ENCODE results near the gene FER. TPM values are rescaled to one million over a fixed set of nuclear protein-coding genes. Genes with fewer than 3 reads are reported as not detected.

FER gene
- total RNA-seq, 1 experiment from 2014 or later, result 19.4 TPM

- H2AFZ ChIP-seq (ENCODE audit: low read length), result no peak overlapping the region
- BruUV-seq (replicated peaks), result no TSS peak
- H3K9me3 ChIP-seq (ENCODE audit: low read length), result no peaks in the 10 kb centered on the region
- CTCF ChIA-PET, result no interaction called here
- H3K9ac ChIP-seq (ENCODE audit: low read length), result no peak overlapping the region
- no peaks in the 10 kb centered on the region for H3K27me3 ChIP-seq (ENCODE audit: low read length)
- H4K20me1 ChIP-seq (ENCODE audit: low read length), result no peaks in the 10 kb centered on the region
- no peak for TF ChIP-seq CTCF (conservative IDR thresholded peaks at IDR 0.05; ENCODE audit: low read depth, low read length)
- no peak for TF ChIP-seq EZH2phosphoT487 (IDR thresholded peaks at IDR 0.05; ENCODE audit: borderline replicate concordance, low read length)
- TF ChIP-seq EZH2 (IDR thresholded peaks at IDR 0.05; ENCODE audit: low read length, unreplicated experiment), result no peak
- no peak overlapping the region for H3K27ac ChIP-seq (ENCODE audit: low read length)
- H3K36me3 ChIP-seq (ENCODE audit: low read depth, low read length), result no peaks in the 10 kb centered on the region
- POLR2A ChIA-PET (ENCODE audit: unreplicated experiment), result no interaction called here
- H3K79me2 ChIP-seq (ENCODE audit: low read length), result no peaks in the 10 kb centered on the region
- H3F3A ChIP-seq (ENCODE audit: low read length, unreplicated experiment), result no peaks in the 10 kb centered on the region
- intact Hi-C loops (cut with micrococcal nuclease), result no loop called here
- no peak overlapping the region for H3K4me3 ChIP-seq (ENCODE audit: low read length)
- H3K4me1 ChIP-seq (ENCODE audit: insufficient read depth, low read length), result no peaks in the 10 kb centered on the region
- H3K9me2 ChIP-seq (replicated peaks; ENCODE audit: low read length), result no peaks in the 10 kb centered on the region
- ATAC-seq (peak; percentile 66), DNase-seq (peak; percentile 4)
- no peak overlapping the region for H3K4me2 ChIP-seq (ENCODE audit: low read length)
Observed at GRCh38 chr5:109005297-109006009, 257.8 kb downstream of the FER start.

GRCh38 chr5:109006129-109006528 lies 258.4 kb downstream of the FER start:
- ChIA-PET POLR2A (ENCODE audit: unreplicated experiment) (no interaction called here), CTCF (no interaction called here)
- H3K36me3 ChIP-seq (ENCODE audit: low read depth, low read length), result no peaks in the 10 kb centered on the region
- no peak overlapping the region for H2AFZ ChIP-seq (ENCODE audit: low read length)
- no peak for DNase-seq
- no peaks in the 10 kb centered on the region for H3K27me3 ChIP-seq (ENCODE audit: low read length)
- no peak overlapping the region for H3K4me2 ChIP-seq (ENCODE audit: low read length)
- BruUV-seq (replicated peaks), result no TSS peak
- ATAC-seq, result no peak
- H3K4me3 ChIP-seq (ENCODE audit: low read length), result no peak overlapping the region
- no peaks in the 10 kb centered on the region for H3F3A ChIP-seq (ENCODE audit: low read length, unreplicated experiment)
- TF ChIP-seq EZH2 (IDR thresholded peaks at IDR 0.05; ENCODE audit: low read length, unreplicated experiment) (no peak), EZH2phosphoT487 (IDR thresholded peaks at IDR 0.05; ENCODE audit: borderline replicate concordance, low read length) (no peak), CTCF (conservative IDR thresholded peaks at IDR 0.05; ENCODE audit: low read depth, low read length) (no peak)
- intact Hi-C loops (cut with micrococcal nuclease), result no loop called here
- H3K9me2 ChIP-seq (replicated peaks; ENCODE audit: low read length), result no peaks in the 10 kb centered on the region
- no peaks in the 10 kb centered on the region for H4K20me1 ChIP-seq (ENCODE audit: low read length)
- H3K79me2 ChIP-seq (ENCODE audit: low read length), result no peaks in the 10 kb centered on the region
- H3K9ac ChIP-seq (ENCODE audit: low read length), result no peak overlapping the region
- H3K27ac ChIP-seq (ENCODE audit: low read length), result no peak overlapping the region
- H3K9me3 ChIP-seq (ENCODE audit: low read length), result no peaks in the 10 kb centered on the region
- no peaks in the 10 kb centered on the region for H3K4me1 ChIP-seq (ENCODE audit: insufficient read depth, low read length)

GRCh38 chr5:109016300-109016699 lies 268.6 kb downstream of the FER start:
- Histone ChIP-seq H3K79me2 (ENCODE audit: low read length) (no peaks in the 10 kb centered on the region), H3K9ac (ENCODE audit: low read length) (no peak overlapping the region), H3K4me2 (ENCODE audit: low read length) (no peak overlapping the region), H2AFZ (ENCODE audit: low read length) (no peak overlapping the region), H3K36me3 (ENCODE audit: low read depth, low read length) (no peaks in the 10 kb centered on the region), H3K4me1 (ENCODE audit: insufficient read depth, low read length) (peaks cover 8% of the 10 kb centered on the region; the same call in 1 of the 2 replicates), H3K27ac (ENCODE audit: low read length) (no peak overlapping the region), H3K27me3 (ENCODE audit: low read length) (no peaks in the 10 kb centered on the region), H3K4me3 (ENCODE audit: low read length) (no peak overlapping the region), H4K20me1 (ENCODE audit: low read length) (no peaks in the 10 kb centered on the region), H3F3A (ENCODE audit: low read length, unreplicated experiment) (no peaks in the 10 kb centered on the region), H3K9me3 (ENCODE audit: low read length) (no peaks in the 10 kb centered on the region), H3K9me2 (replicated peaks; ENCODE audit: low read length) (no peaks in the 10 kb centered on the region)
- BruUV-seq (replicated peaks), result no TSS peak
- ChIA-PET POLR2A (ENCODE audit: unreplicated experiment) (no interaction called here), CTCF (no interaction called here)
- no peak for TF ChIP-seq EZH2 (IDR thresholded peaks at IDR 0.05; ENCODE audit: low read length, unreplicated experiment)
- TF ChIP-seq EZH2phosphoT487 (IDR thresholded peaks at IDR 0.05; ENCODE audit: borderline replicate concordance, low read length), result no peak
- no peak for TF ChIP-seq CTCF (conservative IDR thresholded peaks at IDR 0.05; ENCODE audit: low read depth, low read length)
- intact Hi-C loops (cut with micrococcal nuclease), result no loop called here
- DNase-seq (no peak), ATAC-seq (no peak)
